GM15510 (cell line): ENCODE measurements around the gene NUBP1.

Source experiments
- POLR2A ChIP-seq: IDR thresholded peaks from 3 replicates; pipeline ENCODE4 v1.6.1; 2011; ENCODE audit warnings: borderline replicate concordance; ENCODE audit not compliant: insufficient read length; ENCODE audit errors: extremely low read depth

Gene NUBP1

GRCh38 chr16:10769381-10769780 lies 25.7 kb downstream of the NUBP1 start:
- TF ChIP-seq POLR2A: no peak

DNA sequence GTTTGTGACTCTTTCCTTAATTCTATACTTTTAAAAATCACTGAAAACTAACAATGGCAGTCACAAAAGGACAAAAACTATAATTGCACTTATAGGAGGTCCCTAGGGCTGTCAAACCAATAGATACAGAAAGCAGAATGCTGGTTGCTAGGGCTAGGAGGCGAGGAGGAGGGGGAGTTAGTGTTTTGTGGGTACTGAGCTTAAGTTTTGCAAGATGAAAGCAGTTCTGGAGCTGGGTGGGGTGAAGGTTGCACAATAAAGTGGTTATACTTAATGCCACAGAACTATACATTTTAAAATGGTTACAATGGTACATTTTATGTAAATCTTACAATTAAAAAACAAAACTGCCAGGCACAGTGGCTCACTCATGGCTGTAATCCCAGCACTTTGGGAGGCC lies 27.3 kb downstream of the NUBP1 start:
- TF ChIP-seq POLR2A: no peak

DNA sequence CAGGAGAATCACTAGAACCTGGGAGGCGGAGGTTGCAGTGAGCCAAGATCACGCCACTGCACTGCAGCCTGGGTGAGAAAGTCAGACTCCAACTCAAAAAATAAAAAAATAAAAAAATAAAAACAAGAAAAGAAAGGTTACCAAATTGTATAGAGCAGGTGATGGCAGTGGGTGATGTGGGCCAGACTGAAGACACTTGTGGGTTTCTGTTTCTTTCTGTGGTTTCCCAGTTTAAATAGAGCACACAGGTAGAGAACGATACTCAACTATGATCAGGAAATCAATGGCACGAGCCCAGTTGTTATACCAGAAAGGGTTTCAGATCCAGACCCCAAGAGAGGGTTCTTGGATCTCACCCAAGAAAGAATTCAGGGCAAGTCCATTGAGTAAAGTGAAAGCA lies 32.6 kb downstream of the NUBP1 start:
- no peak for TF ChIP-seq POLR2A

DNA sequence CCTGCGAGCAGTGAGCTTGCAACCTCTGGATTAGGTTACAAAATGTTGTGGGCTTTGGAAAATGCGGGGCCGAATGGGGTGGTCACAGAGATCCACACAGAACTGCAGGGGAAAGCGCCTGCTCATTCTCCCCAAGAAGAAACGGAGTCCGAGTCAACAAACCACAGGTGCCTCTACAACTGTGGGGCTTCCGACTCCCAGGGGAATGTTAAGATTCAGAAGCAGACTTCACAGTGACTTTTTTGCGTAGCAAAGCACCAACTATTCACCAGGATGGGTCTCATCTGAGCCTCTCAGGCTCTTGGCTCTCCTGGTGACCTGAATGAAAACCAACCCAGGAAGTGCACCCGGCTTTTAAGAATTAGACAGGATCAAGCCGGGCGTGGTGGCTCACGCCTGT lies 33.7 kb downstream of the NUBP1 start:
- TF ChIP-seq POLR2A: no peak

- no peak for TF ChIP-seq POLR2A
These were observed 37.0 kb downstream of the NUBP1 start for GRCh38 chr16:10780628-10781027.

- no peak for TF ChIP-seq POLR2A
These were observed 39.0 kb downstream of the NUBP1 start for GRCh38 chr16:10782628-10783027.

- no peak for TF ChIP-seq POLR2A
These were observed 43.7 kb downstream of the NUBP1 start for GRCh38 chr16:10787304-10787703.

DNA sequence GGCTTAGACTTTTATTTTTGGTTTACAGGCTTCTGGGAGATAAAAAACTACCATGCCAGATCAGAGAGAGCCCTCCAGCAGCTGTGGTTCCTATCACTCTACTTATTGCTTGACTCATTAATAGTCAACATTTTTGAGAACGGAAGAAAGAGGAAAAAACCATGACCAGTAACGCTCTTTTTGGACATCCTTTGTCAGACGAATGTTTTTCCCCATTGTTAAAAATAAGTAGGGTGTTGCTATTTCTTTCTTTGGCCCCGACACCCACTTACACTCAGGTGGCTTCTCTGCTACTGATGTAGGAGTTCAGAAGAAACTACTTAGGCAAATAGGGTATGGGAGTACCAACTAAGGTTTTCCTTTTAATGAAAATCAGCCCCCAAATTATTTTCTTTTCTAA lies 47.4 kb downstream of the NUBP1 start:
- TF ChIP-seq POLR2A: no peak

GRCh38 chr16:10799736-10800135 lies 56.1 kb downstream of the NUBP1 start:
- no peak for TF ChIP-seq POLR2A

DNA sequence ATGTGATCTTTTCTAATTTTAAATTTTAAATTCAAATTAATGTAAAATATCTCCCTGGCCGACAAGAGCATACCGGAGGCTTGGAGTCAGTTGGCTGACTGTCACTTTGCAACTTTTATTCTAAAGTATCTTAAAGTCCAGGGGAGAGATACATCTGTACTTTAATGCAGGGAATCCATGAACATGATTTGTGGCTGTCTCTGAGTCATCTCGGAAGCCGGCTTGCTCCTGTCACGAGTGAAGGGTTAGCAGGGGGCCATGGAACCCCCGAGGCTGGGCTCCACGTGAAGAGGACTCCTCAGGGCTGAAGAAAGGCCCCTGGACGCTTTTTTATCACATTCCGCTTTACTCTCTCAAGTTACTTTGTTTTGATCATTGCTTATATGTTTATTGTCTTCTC lies 61.7 kb downstream of the NUBP1 start:
- TF ChIP-seq POLR2A: no peak

- TF ChIP-seq POLR2A: no peak
These were observed 63.1 kb downstream of the NUBP1 start for GRCh38 chr16:10806698-10807097.

DNA sequence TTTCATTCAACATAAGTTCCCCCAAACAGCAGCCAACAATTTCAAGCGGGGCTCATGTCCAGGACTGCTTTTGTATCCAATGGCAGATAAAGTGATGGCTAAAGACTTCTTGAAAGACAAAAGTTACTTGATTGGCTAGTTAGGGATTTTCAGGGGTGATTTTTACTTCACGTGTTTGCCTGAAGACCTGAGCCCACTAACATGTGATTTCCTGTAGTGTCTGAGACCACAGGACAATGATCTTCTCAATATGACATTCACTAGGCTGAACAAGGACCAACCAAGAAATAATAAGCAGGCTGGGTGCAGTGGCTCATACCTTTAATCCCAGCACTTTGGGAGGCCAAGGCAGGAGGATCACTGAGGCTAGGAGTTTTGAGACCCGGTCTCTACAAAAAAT lies 64.6 kb downstream of the NUBP1 start:
- no peak for TF ChIP-seq POLR2A

DNA sequence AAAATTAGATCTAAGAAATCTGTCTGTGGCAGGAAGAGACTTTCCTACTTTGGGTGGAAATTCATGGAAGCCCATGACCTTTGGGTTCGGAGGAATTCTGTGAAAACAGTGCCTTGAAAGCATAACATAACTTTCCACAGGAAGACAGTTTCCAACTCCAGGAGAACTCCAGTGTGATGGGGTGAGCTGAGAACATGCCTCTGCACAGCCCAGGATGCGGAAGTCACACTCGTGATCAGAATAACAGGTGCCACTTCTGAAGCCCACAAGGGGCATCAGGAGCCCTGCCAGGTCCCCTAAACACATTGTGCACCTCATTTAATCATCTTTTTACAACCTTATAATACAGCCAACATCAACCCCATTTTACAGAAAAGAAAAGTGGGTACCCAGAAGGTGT lies 65.2 kb downstream of the NUBP1 start:
- TF ChIP-seq POLR2A: no peak

- TF ChIP-seq POLR2A: no peak
These were observed 66.1 kb downstream of the NUBP1 start for GRCh38 chr16:10809706-10810105.

- no peak for TF ChIP-seq POLR2A
These were observed 68.9 kb downstream of the NUBP1 start for GRCh38 chr16:10812312-10813098.

DNA sequence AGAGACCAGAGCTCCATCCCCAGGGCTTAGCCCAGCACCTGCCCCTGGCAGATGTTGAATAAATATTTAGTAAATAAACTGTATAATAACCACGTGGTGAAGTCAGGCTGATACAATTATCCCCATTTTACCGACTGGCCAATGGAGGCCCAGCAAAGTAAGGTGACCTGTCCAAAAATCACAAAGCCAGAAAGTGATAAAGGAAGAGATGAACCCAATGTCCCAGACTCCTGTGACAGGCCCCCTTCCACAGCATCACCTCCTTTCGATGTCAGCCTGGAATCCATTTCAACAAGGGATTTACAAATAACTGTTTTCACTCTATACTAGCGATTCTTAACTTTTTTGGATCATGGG lies 69.4 kb downstream of the NUBP1 start:
- TF ChIP-seq POLR2A: no peak

DNA sequence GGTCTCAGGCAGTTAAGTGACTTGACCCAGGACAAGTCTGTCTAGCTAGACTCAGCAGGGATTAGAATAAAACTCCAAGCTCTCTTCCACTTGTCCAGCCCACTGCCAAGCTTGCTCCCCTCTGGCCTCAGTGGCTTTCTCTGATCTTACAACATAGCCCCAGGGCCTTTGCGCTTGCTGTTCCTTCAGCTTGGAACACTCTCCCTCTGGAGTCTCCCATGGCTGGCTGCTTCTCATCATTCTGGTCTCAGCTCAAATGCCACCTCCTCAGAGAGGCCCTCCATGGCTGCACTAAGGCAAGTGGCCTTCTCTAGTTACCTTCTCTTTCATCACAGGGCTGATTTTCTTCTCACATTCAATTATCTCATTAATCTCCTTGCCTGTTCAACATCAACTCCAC lies 73.9 kb downstream of the NUBP1 start:
- no peak for TF ChIP-seq POLR2A

DNA sequence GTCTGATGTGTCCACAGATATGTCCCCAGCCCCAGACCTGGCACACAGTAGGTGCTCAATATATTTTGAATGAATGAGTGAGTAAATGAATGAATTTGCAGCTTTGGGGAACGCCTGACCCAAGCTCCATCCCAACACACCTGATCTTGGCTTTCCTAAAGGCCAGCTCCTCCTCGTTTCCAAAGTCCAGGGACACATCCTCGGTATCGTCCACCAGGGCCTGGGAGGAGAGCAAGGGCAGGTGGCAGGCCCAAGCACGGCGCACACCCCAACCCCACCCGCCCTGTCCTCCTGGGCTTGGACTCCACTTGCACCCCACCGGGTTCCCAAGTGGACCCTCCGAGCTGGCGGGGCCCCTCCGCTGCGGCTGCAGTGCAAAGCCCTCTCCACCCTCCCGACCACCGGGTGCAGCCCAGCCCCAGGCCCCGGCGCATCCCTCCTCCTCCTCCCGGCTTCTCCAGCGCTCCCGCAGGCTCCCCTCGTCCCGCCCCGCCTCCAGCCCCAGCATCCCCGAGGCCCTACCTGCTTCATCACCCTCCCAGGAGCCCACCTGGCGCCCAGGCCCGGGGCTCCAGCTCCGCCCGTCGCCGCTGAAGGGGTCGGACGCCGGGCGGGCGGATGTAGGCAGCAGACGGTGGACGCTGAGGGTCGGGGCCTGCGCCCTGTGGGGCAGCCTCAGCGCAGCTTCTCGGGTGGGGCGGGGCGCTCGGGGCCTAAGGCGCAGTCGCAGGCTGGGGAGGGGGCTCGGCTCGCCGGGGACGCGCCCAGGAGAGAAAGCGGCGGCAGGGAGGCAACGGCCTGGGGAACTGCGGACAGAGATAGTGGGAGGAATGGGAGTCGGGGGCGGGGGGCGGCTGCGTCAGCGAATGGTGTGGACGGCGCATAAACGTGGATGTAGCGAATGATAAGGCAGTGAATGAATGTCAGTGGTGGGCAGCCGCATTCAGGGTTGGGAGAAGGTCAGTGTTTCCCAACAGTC lies 74.6 kb downstream of the NUBP1 start, which contains the start of gene TVP23A:
TVP23A (minus strand) TSS at position 832 of the 979 bp plus-strand sequence; CDS start at position 531, 301 bp downstream.
- TF ChIP-seq POLR2A: no peak
